Keratinocyte (primary cell): ENCODE data around the gene RNPEPL1. TPM values are rescaled to one million over a fixed set of nuclear protein-coding genes. Genes with fewer than 3 reads are reported as not detected.

Experiments used
- DNase-seq: peaks from one replicate; pipeline ENCODE4 v3.0.0-alpha.2; 2011; ENCODE audit warnings: low read depth, missing footprints, low spot score
- FAIRE-seq: peaks from 2 replicates; lab custom pipeline; 2011; peaks lifted over from hg19 to GRCh38; lab: Jason Lieb, UNC
- H2AFZ ChIP-seq: 2 replicates; pipeline ENCODE4 v1.6.0; 2012; ENCODE audit warnings: low read length, control low read depth, inconsistent platforms; ENCODE audit not compliant: control insufficient read depth
- H3K27ac ChIP-seq: 2 replicates; pipeline ENCODE4 v1.5.1; 2011; ENCODE audit warnings: low read length; ENCODE audit not compliant: control insufficient read depth, insufficient read depth
- H3K27me3 ChIP-seq: 3 replicates; pipeline ENCODE4 v1.6.0; 2011; ENCODE audit warnings: low read length; ENCODE audit not compliant: control insufficient read depth, insufficient read depth; ENCODE audit errors: extremely low read depth
- H3K36me3 ChIP-seq, 2 experiments: 2 replicates in 1 of 2; 3 replicates in 1 of 2; pipeline ENCODE4 v1.5.1; 2011; ENCODE audit warnings: low read length in 2 of 2, mild to moderate bottlenecking in 1 of 2; ENCODE audit not compliant: control insufficient read depth in 2 of 2, insufficient read depth in 2 of 2; ENCODE audit errors: extremely low read depth in 1 of 2
- H3K4me1 ChIP-seq: 3 replicates; pipeline ENCODE4 v1.5.1; 2011; ENCODE audit warnings: low read length; ENCODE audit not compliant: control insufficient read depth, insufficient read depth; ENCODE audit errors: extremely low read depth
- H3K4me2 ChIP-seq: 3 replicates; pipeline ENCODE4 v1.6.0; 2011; ENCODE audit warnings: low read depth, low read length; ENCODE audit not compliant: control insufficient read depth, insufficient read depth; ENCODE audit errors: extremely low read depth
- H3K4me3 ChIP-seq, 3 experiments: fragments of 200-600 bp in 1 of 3; sonication (generic) in 1 of 3; 2 replicates in 2 of 3; 3 replicates in 1 of 3; pipeline ENCODE4 v1.5.1; 2011 to 2016; ENCODE audit warnings: low read length in 3 of 3, mild to moderate bottlenecking in 3 of 3, control low read depth in 2 of 3, inconsistent platforms in 1 of 3, low read depth in 1 of 3, mixed read lengths in 1 of 3, mixed run types in 1 of 3, moderate library complexity in 1 of 3; ENCODE audit not compliant: control insufficient read depth in 2 of 3, insufficient read depth in 2 of 3; ENCODE audit errors: extremely low read depth in 1 of 3
- H3K79me2 ChIP-seq: 2 replicates; pipeline ENCODE4 v1.6.0; 2012; ENCODE audit warnings: low read length; ENCODE audit not compliant: control insufficient read depth, insufficient read depth
- H3K9ac ChIP-seq: 3 replicates; pipeline ENCODE4 v1.6.0; 2011; ENCODE audit warnings: low read length; ENCODE audit not compliant: control insufficient read depth, insufficient read depth; ENCODE audit errors: extremely low read depth
- H3K9me1 ChIP-seq: 3 replicates; pipeline ENCODE4 v1.6.0; 2011; ENCODE audit warnings: low read length; ENCODE audit not compliant: control insufficient read depth, insufficient read depth; ENCODE audit errors: extremely low read depth
- H3K9me3 ChIP-seq: 2 replicates; pipeline ENCODE4 v1.5.1; 2012; ENCODE audit warnings: low read depth, low read length; ENCODE audit not compliant: control insufficient read depth
- H4K20me1 ChIP-seq: 3 replicates; pipeline ENCODE4 v1.6.0; 2011; ENCODE audit warnings: low read length; ENCODE audit not compliant: control insufficient read depth, insufficient read depth; ENCODE audit errors: extremely low read depth
- EZH2 ChIP-seq: IDR thresholded peaks from one replicate; pipeline ENCODE4 v1.6.1; 2012; ENCODE audit warnings: inconsistent platforms, mild to moderate bottlenecking, low read length, moderate library complexity
- dilution Hi-C: fragments of 300-500 bp; cut with MboI; formaldehyde crosslinking; loops from one replicate; pipeline ENCODE4 v1.7.0; 2020; ENCODE audit warnings: low sequenced_read_pairs; ENCODE audit not compliant: extremely low pct_ligation_motif_present
- polyA plus RNA-seq, 5 experiments: library from polyadenylated mRNA; depleted of rRNA in 3 of 5; stranded (reverse) in 3 of 5; stranded (forward) in 1 of 5; unstranded in 1 of 5; fragments of >200 nt; gene quantifications; 1 replicate in 1 of 5; 2 replicates in 3 of 5; 3 replicates in 1 of 5; pipeline versions ENCODE4 v1.2.1 to v1.2.3, GENCODE V29; 2011 to 2012; ENCODE audit warnings: missing spikeins in 2 of 5, low read depth in 1 of 5, low replicate concordance in 1 of 5
- TF ChIP-seq, protein P1 (sequence below), 3 experiments: IDR thresholded peaks in 1 of 3; conservative IDR thresholded peaks in 1 of 3; optimal IDR thresholded peaks in 1 of 3; 2 replicates in 2 of 3; 3 replicates in 1 of 3; pipeline versions ENCODE3 to v1.5.1; 2011; ENCODE audit warnings: low read length in 3 of 3, mild to moderate bottlenecking in 3 of 3, moderate library complexity in 2 of 3, control low read depth in 1 of 3, inconsistent platforms in 1 of 3; ENCODE audit not compliant: insufficient read depth in 2 of 3; ENCODE audit errors: extremely low read depth in 1 of 3

The RNPEPL1 gene
- polyA plus RNA-seq, 1 donor (not counting 4 experiments of a cell fraction or from before 2014, with no cell fraction given), result 3.7 TPM

GRCh38 chr2:240519396-240520129 lies 48.7 kb upstream of the RNPEPL1 start:
- TF ChIP-seq, protein P1, sequence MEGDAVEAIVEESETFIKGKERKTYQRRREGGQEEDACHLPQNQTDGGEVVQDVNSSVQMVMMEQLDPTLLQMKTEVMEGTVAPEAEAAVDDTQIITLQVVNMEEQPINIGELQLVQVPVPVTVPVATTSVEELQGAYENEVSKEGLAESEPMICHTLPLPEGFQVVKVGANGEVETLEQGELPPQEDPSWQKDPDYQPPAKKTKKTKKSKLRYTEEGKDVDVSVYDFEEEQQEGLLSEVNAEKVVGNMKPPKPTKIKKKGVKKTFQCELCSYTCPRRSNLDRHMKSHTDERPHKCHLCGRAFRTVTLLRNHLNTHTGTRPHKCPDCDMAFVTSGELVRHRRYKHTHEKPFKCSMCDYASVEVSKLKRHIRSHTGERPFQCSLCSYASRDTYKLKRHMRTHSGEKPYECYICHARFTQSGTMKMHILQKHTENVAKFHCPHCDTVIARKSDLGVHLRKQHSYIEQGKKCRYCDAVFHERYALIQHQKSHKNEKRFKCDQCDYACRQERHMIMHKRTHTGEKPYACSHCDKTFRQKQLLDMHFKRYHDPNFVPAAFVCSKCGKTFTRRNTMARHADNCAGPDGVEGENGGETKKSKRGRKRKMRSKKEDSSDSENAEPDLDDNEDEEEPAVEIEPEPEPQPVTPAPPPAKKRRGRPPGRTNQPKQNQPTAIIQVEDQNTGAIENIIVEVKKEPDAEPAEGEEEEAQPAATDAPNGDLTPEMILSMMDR (optimal IDR thresholded peaks at IDR 0.05 in 1 of 3, IDR thresholded peaks at IDR 0.05 in 1 of 3, conservative IDR thresholded peaks at IDR 0.05 in 1 of 3; ENCODE audit: extremely low read depth in 1 of 3, insufficient read depth in 2 of 3, low read length in 3 of 3), result no peak
- TF ChIP-seq EZH2, result no peak
- Histone ChIP-seq H3K36me3 (no peaks in the 10 kb centered on the region), H2AFZ (no peak overlapping the region), H3K27me3 (peaks cover 14% of the 10 kb centered on the region), H3K27ac (no peak overlapping the region), H4K20me1 (no peaks in the 10 kb centered on the region), H3K9me1 (no peaks in the 10 kb centered on the region), H3K4me3 (peak overlapping the region in 1 of 3 experiments; percentile 35), H3K4me2 (peak overlapping the region; percentile 71), H3K4me1 (peaks cover 12% of the 10 kb centered on the region), H3K9me3 (no peaks in the 10 kb centered on the region), H3K79me2 (no peaks in the 10 kb centered on the region), H3K9ac (no peak overlapping the region)
- FAIRE-seq (peak; percentile 9), DNase-seq (no peak)
- dilution Hi-C loops, result no loop called here

GRCh38 chr2:240520130-240520973 lies 47.9 kb upstream of the RNPEPL1 start:
- FAIRE-seq (no peak), DNase-seq (no peak)
- Histone ChIP-seq H3K27ac (no peak overlapping the region), H3K9me3 (peaks cover 6% of the 10 kb centered on the region), H3K9me1 (no peaks in the 10 kb centered on the region), H3K4me1 (peaks cover 7% of the 10 kb centered on the region), H3K4me3 (peak overlapping the region in 1 of 3 experiments; percentile 35), H3K9ac (no peak overlapping the region), H3K36me3 (no peaks in the 10 kb centered on the region), H3K27me3 (peaks cover 14% of the 10 kb centered on the region), H4K20me1 (no peaks in the 10 kb centered on the region), H3K79me2 (no peaks in the 10 kb centered on the region), H2AFZ (no peak overlapping the region), H3K4me2 (peak overlapping the region; percentile 71)
- dilution Hi-C loops, result no loop called here
- no peak for TF ChIP-seq EZH2
- TF ChIP-seq, protein P1 (optimal IDR thresholded peaks at IDR 0.05 in 1 of 3, IDR thresholded peaks at IDR 0.05 in 1 of 3, conservative IDR thresholded peaks at IDR 0.05 in 1 of 3; ENCODE audit: extremely low read depth in 1 of 3, insufficient read depth in 2 of 3, low read length in 3 of 3), result peak in 1 of 3 experiments; percentile 18
